Activated naive CD8-positive, alpha-beta T cell treated with anti-CD3 and anti-CD28 coated beads, Interleukin-2, amount 50 U/mL, for 24 hours (primary cell): ENCODE data around the gene P3H4.

Source experiments
- ATAC-seq: fragments of 150-1000 bp; cut with Tn5 transposase; one replicate; pipeline ENCODE4 v1.10.0; 2021
- DNase-seq: peaks from one replicate; pipeline ENCODE4 v3.0.0; 2021
- H3K27ac Mint-ChIP-seq: one replicate; pipeline ENCODE4 v1.8.0; 2021; ENCODE audit warnings: mild to moderate bottlenecking, mixed read lengths
- H3K27me3 Mint-ChIP-seq: one replicate; pipeline ENCODE4 v1.8.0; 2021; ENCODE audit warnings: mixed read lengths
- H3K36me3 Mint-ChIP-seq: one replicate; pipeline ENCODE4 v1.8.0; 2021; ENCODE audit warnings: low read depth, mixed read lengths
- H3K4me1 Mint-ChIP-seq: one replicate; pipeline ENCODE4 v1.8.0; 2021; ENCODE audit warnings: mixed read lengths
- H3K4me3 Mint-ChIP-seq: one replicate; pipeline ENCODE4 v1.8.0; 2021; ENCODE audit warnings: mild to moderate bottlenecking, moderate library complexity, mixed read lengths
- H3K9me3 Mint-ChIP-seq: one replicate; pipeline ENCODE4 v1.8.0; 2021; ENCODE audit warnings: mixed read lengths

P3H4 gene

DNA sequence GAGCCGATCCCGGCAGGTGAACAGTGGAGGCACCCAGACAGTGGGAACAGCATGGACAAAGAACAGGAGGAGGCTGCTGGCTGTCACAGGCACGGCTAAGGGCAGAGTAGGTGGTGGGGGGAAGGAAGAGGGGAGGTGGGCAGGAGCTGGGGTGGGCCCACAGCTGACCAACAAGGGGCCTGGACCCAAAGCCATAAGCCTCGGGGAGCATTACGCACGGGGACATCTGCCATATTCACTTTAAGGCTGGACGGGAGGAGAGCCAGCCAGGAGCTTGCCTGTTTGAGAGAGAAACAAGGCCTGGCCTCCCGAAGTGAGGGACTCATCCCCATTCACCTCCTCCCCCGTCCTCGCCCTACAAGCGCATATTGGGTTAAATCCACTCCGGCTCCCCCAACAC is 57.7 kb downstream of the P3H4 start:
- H3K27ac Mint-ChIP-seq = no peak overlapping the region
- H3K36me3 Mint-ChIP-seq = no peaks in the 10 kb centered on the region
- DNase-seq (no peak), ATAC-seq (no peak)
- H3K9me3 Mint-ChIP-seq = no peaks in the 10 kb centered on the region
- H3K4me3 Mint-ChIP-seq = no peak overlapping the region
- H3K4me1 Mint-ChIP-seq = no peaks in the 10 kb centered on the region
- peaks cover 1% of the 10 kb centered on the region for H3K27me3 Mint-ChIP-seq
